ENCODE measurements around the gene SGSM1. TPM values are rescaled to one million over a fixed set of nuclear protein-coding genes. Genes with fewer than 3 reads are reported as not detected.

SGSM1 gene
- total RNA-seq, 1 donor from 2014 or later = 0.20 TPM

DNA sequence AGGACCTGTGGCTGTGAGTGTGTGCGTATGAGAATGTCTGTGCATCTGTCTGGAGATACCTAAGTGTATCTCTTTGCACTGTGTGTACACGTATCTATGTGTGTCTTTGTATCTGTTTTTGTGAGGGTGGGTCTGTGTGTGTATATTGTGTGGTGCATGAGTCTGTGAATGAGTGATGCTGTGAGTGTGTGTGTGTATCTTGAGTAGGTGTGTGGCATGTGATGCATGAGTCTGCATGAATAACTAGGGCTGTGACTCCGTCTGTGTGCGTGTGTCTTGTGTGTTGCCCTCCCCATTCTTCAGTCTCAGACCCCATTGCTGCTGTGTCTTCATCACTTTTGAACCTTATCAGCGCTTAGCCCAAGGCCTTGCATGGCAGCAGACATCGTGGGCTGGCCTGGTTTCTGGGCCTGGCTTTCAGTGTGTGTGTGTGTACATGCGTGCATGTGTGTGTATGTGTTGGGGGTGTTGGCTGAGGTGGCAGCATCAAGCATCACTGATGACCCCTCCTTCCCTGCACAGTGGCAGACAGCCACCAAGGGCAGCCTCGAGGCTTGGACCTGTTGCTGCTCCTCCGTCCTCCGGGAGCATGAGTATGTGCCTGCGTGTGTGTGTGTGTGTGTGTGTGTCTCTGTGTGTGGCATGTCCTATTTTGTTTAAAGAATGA lies 1.4 kb downstream of the SGSM1 start:
- no peak for DNase-seq (ENCODE audit: low read depth, low spot score)

DNA sequence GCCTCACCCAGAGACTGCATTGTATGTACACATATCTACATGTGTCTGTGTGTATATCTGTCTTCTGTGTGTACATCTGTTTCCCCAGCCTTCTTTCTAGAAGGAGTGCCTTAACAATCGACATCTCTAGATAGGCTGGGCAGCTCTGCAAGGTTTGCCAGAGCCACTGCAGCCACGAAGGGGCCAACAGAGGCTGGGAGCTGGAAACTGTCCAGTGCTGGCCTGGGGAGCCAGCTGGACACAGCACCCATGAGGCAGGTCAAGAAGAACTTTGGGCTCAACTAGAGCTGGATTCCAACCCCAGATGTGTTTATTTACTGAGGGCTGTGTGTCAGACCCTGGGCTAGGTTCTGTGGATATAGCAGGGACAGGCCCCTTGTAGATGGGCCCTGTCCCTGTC lies 3.3 kb downstream of the SGSM1 start:
- no peak for DNase-seq (ENCODE audit: low read depth, low spot score)

DNA sequence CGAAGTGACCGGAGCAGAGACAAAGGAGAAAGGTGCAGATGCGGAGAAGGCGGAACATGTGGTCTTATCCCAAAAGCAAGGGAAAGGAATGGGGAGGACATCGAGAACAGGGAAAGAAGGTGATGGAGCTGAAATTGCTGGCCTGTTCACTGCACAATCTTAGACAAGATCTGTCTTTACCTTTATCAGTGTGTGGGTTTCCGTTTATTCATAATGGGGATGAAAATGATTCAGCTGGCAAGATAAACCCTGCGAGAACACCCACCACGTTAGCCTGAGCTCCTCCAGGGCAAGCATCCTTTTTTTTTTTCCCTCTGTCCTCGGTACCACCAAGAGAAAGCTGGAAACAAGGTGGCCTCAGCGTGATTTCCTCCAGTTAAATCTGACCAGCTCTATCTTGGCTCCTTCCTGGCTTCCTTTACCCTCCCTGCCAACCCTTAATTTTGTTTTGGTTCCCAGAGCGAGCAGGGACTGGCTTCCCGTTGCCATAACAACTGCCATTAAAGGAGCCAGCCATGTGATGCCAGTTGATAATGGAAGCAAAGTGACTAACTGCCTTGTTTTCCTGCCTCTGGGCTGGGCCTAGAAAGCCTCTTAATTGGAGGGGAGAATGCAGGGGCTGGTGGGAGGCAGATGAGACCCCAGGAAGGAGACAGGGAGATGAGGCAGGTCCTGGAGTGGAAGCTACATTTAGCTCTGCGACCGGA lies 4.2 kb downstream of the SGSM1 start:
- no peak for DNase-seq (ENCODE audit: low read depth, low spot score)

DNA sequence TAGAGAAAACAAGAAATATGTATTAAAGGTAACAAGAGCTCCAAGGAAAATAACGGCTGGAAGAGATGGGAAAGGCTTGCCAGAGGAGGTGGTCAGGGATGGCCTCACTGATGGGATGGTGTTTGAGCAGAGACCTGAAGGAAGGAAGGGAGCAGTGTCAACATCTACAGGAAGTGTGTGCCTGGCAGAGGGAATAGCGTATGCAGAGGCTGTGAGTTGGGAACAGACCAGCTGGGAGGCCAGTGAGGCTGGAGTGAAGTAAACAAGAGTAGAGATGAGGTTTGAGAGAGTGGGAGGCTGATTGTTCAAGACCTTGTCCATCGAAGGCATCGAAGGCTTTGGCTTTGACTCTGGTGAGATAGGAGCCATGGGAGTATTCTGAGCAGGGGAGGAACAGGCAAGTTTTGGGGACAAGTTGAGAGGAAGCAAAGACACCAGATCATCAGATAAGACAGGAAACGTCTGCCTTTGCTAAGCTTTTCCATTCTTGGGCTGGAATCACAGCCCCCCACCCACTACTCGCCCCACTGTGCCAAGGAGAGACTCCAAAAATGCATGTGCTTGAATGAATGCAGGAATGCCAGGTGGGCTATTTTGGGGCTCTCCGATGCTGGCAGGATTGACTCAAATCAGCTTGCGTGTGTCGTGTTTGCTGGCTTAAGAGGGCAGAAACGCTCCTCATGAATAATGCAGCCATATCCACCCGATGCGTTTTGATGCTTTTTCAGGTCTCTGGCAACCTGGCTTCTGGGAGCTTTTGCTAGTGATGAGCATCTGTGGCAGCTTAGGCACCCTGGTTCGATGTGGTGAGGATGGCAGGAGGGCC lies 7.2 kb downstream of the SGSM1 start:
- DNase-seq (ENCODE audit: low read depth, low spot score) = no peak

DNA sequence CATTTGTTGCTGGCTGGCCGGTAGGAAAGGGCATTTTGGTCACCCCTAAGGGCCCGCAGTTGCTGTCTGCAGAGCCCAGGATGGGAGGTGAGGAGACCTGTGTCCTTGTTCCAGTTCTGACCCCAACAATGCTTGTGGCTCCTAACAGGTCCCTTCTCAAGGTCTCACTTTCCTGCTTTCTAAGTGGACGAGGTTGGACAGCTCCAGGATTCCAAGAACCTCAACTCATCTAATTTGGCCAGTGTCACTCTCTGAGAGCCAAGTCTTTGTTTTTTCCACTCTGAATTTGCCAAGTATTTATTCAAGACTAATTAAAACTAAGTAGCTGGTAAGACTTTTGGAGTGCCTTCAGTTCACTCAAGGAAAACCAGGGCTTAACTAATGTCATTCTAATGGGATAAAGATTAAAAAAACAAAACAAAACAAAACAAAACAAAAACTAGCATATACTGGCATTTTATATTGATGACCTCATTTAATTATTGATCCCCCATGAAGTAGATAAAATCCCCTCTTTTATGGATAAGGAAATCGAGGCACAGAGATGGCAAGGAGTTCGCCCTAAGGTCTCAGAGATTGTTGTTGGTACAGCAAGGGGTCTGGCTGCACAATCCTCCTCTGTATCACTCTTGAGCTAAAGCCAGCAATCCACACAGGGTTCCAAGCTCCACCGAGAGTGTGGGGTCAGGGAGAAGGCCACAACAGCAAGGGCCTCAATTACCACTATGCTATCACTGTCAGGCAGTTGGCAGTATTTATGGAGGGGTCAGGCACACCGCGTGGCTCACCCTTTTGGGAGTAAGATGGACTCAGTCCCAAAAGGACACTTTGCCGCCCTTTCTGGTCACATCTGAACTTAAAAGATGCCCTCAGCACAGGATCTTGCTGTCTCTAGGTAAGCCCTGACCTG lies 8.1 kb downstream of the SGSM1 start:
- no peak for DNase-seq (ENCODE audit: low read depth, low spot score)

DNA sequence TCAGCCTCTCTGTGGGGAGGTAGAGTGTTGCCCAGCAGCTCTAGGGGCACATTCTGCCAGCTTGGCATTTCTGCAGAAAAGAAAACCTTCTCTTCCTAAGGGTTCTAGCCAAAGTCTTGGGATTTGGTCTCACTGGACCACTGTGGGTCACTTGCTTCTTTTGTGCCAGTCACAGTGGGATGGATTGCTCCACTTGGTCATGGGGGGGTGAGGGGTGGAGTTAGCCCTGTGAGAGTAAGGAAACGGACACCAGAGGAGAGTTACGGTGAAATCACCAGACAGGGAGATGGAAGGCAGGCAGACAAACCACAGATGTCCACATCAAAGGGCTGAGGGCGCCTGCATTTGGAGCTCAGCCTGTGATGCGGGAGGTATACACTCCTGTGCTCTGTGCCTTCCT lies 10.8 kb downstream of the SGSM1 start:
- DNase-seq (ENCODE audit: low read depth, low spot score) = no peak

DNA sequence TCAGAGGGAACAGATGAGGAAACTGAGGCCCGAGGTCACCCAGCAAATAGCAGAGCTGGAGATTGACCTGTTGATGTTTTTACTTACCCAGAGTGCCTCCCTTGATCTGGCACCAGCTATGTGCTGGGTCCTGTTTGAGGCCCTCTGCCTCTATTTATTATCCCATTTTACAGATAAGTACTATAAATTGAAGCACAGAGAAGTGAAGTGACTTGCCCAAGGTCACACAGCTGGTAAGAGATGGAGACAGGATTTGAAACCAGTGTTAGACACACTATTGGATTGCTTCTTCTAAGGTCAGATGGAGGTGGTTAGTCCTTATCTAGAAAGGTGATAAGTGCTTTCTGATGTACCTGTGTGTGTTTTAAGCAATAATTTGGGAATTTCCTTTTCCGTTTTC lies 13.5 kb downstream of the SGSM1 start:
- no peak for DNase-seq (ENCODE audit: low read depth, low spot score)

DNA sequence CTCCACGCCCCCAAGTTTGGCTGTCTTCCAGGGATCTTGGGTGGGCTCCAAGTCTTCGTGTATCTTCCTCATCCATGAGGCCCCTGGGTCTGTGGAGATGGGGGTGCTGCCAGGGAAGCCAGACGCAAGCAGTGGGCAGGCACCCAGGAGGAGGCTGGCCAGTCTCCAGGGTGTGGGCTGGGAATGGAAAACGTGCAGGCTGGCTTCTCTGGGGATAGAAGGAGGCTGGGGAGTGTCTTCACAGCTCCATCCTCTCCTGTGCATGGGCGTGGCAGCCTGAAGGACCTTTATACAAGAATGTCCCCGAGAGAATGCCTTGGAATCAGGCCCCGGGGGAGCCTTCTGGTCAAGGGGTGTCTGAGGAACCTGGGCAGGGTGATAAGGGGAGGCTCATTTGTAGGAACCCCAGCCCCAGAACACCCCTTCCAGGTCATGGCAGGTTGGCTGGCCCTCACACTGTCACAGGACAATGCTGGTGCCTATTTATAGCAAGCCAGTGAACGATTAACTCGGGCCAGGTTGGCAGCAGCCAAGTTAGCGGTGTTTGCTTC lies 14.0 kb downstream of the SGSM1 start:
- no peak for DNase-seq (ENCODE audit: low read depth, low spot score)

DNA sequence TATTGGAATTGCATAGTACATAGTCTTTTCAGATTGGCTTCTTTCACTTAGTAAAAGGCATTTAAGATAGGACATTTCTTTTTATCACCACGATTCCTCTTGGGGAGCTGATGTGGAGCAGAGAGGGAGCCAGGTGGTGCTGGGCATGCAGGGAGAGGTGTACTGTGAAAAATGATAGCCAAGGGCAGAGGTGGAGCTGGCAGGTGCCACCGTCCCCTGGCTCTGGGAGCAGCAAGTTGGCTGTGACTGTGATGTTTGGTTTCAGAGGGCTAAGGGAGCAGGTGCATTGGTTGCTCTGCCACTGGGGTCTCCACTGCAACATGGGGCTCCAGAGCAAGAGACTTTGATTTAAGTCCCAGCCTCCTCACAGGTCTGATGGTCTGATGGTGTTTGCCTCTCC lies 16.5 kb downstream of the SGSM1 start:
- DNase-seq (ENCODE audit: low read depth, low spot score) = no peak

DNA sequence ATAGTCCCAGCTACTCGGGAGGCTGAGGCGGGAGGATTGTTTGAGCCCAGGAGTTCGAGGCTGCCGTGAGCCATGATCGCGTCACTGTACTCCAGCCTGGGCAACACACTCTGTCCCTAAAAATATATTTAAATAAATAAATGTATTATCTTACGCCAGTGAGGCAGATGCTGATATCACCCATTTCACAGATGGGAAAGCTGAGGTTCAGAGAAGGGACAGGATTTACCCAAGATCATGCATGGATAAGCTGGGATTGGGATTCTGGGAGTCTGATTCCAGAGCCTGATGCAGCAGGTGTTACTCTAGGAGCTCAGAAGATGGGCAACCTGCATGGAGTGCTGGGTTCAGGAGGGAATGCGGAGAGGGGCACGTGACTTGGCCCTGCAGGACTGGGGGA lies 17.8 kb downstream of the SGSM1 start:
- DNase-seq (ENCODE audit: low read depth, low spot score) = no peak

DNA sequence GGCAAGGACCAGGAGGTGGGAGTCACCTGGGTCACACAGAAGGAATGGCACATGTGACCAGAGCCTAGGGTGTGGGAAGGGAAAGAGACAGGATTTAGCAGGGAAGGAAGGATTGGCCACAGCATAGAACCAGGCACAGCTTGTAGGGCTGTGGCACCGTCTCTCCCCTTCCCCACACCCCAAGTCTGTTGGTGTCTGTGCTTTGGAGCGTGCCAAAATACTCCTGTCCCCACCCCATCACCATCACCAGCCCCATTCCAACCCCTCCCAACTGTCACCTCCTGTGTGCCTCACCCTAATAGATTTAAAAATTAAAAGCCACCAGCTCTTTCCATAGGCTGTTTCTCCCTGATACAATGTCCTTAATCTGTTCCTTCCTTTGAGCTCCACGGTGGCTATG lies 18.2 kb downstream of the SGSM1 start:
- no peak for DNase-seq (ENCODE audit: low read depth, low spot score)

DNA sequence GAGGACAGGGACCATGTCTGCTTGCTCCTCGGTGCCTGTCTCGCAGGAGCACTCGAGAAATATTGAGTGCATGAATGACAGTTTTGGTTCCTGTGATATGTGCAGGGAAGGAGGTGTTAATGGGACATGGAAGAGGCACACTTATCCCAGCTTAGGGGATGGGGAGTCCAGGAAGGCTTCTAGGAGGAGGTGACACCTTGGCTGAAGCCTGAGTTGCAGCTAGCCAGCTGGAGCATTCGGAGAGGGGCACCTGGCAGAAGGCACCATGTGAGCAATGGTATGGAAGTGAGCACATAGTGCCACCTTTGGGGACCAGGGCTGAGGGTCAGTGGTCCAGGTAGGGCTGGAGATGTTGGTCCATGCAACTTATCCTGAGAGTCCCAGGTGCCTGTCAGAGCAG lies 18.9 kb downstream of the SGSM1 start:
- DNase-seq (ENCODE audit: low read depth, low spot score) = no peak

DNA sequence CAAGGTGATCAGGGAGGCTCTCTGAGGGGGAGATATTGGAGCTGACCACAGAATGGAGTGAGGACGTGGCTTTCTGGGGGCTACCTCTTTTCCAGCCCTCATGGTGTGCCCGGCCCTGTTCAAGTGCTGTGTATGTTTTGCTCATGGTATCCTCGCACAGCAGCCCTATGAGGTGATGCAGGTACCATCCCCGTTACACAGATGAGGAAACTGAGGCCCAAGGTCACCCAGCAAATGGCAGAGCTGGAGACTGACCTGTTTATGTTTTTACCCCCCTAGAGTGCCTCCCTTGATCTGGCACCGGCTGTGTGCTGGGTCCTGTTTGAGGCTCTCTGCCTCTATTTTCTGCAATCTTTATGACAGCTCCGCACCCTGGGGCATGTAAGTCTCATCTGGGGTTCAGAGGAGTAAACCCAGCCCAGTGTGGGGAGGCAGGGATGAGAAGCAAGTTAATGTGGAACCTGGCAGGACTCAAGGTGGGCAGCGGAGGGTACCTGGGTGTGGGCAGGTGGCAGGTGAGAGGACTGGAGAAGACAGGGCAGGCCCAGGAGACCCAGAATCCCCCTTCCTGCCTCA lies 20.8 kb downstream of the SGSM1 start:
- no peak for DNase-seq (ENCODE audit: low read depth, low spot score)

DNA sequence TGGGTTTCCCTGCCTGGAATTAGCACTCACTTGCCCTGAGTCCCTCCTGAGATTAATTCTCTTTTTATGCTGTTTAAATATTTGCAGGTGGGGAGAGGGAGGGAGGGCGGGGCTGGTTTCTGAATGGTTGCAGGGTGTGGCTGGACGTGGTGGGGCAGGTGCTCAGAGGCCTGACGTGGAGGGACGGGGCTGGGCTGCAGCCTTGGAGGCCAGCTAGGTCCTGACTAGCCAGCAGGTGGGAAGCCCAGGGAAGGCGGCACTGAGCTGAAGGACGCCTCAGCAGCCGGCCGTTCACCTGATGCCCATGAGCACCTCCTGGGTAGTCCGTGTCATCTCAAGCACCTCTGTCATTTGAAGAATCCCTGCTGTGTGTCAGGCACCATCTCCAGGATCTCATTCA lies 21.3 kb downstream of the SGSM1 start:
- DNase-seq (ENCODE audit: low read depth, low spot score) = no peak

DNA sequence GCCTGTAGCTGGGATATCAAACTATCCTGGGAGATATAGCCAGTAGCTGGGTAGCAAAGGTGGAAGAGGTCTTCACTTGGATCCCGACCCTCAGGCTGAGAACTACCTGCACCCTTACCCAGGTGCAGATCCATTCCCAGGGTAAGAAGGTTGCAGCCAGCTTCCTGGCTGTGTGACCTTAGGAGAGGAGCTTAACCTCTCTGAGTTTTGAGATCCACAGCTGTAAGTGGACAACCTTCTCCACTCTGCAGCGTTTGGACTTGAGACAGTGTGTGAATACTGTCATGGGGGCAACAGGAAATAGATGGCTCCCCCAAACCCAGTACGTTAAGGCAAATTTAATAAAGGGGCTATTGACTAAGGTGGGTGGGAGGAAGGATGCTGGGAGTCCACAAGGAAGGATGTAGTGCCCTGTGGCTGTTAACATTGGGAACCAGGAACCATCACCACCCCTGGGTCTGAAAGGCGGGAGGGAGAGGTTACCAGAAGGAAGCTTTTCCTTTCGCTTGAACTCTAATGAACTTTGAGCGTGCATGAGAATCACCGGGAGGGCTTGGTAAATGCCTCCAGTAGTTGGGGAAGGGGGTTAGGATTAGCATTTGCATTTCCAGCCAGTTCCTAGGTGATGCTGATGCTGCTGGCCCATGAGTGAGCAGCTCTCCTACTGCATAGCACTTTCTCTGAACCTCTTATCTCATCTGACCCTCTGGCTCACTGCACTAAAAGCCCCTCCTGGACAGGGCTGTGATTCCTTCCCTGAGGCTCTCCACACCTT lies 24.4 kb downstream of the SGSM1 start:
- no peak for DNase-seq (ENCODE audit: low read depth, low spot score)

DNA sequence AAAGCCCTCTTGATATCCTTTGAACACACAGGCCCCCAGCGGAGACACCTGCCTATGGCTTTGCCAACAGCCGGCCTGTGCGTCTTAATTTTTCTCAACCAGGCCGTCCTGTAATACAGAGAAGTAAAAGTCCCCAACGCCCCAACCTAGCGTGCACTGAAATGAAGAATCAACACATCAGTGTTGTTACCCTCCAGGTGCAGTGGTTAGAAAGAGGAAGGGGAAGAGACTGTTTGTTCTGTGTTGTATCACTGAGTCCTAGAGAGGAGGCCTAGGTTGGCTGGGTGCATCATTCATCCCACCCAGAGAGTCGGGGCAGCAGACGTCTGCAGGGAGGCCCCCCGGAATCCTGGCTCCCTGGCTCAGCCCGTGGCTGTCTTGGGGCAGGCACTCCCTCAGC lies 25.7 kb downstream of the SGSM1 start:
- no peak for DNase-seq (ENCODE audit: low read depth, low spot score)

DNA sequence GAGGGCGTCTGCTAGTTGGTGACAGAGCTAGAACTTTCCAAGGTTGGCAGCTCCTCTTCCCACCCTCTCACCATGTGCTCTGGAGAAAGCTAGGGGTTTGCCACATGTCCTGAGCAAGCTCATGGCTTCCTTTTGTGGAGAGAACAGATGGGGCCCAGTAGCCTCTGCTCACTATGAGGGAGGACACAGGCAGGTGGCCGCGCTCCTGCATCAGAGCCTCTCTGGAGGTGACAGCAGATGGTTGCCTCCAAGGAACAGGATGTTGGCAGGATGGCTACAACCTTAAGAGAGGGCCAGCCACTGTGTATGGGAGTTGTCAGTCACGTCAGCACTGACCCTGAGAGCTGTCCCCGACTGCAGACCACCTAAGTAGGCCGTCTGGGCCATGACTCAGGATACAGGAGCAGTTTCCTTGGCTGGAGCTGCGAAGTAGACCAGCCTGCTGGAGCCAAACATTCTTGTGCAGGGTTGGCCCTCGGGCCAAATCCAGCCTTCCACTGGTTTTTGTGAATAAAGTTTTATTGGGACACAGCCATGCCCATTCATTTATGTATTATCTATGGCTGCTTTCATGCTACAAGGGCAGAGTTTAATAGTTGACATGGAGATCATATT lies 28.0 kb downstream of the SGSM1 start:
- no peak for DNase-seq (ENCODE audit: low read depth, low spot score)

DNA sequence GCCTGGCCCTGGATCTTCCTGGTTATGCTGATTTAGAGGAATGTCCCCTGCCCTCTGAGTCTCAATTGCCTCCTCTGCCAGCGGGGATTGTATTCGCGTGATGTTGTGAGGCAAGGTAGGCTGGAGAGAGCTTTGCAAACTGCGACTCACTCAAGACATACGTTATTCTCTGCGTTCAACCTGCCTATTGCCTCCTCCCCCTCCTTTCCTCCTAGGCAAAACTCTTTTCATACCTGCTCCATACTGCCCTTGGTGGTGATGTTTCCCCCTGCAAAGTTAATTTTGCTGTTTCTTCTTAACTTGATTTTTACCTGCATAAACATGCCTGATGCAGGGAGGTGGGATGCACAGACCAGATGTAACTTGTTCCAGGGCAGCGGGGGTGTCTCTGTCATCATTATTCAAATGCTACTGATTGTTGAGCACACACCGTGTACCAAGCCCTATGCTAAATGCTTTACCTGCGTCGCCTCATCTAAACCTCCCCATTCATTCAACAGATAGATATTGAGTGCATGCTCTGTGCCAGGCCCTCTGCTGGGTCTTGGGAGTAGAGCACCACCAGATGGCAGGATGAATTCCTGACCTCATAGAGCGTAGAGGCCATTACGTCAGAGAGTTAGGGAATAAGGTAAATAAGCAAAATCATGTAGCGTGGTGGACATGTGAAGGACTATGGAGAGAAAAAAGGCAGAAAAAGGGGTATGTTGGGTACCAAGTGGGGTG lies 29.0 kb downstream of the SGSM1 start:
- no peak for DNase-seq (ENCODE audit: low read depth, low spot score)

DNA sequence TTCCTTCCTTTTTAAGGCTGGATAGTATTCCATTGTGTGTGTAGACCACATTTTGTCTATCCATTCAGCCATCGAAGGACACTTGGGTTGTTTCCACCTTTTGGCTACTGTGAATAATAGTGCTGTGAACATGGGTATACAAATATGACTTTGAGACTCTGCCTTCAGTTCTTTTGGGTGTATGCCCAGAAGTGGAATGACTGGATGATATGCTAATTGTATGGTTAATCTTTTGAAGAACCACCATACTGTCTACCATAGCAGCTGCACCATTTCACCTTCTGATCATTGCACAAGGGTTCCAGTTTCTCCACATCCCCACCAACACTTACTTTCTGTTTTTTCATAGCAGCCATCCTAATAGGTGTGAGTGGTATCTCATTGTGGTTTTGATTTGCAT lies 30.3 kb downstream of the SGSM1 start:
- DNase-seq (ENCODE audit: low read depth, low spot score) = no peak
